ENCODE data around the gene EPN3.

EPN3 gene

GRCh38 chr17:50584116-50584515, 51.6 kb downstream of the EPN3 start:
- no peak overlapping the region for H3K4me3 ChIP-seq (replicated peaks in 1 of 2; ENCODE audit: low read depth in 2 of 2, low read length in 2 of 2)
- no peak for TF ChIP-seq CTCF (IDR thresholded peaks at IDR 0.05; ENCODE audit: low read depth, low read length)
- DNase-seq (ENCODE audit: low read depth in 2 of 2), result no peak

- no peak for DNase-seq (ENCODE audit: low read depth in 2 of 2)
- no peak overlapping the region for H3K4me3 ChIP-seq (replicated peaks in 1 of 2; ENCODE audit: low read depth in 2 of 2, low read length in 2 of 2)
- TF ChIP-seq CTCF (IDR thresholded peaks at IDR 0.05; ENCODE audit: low read depth, low read length), result no peak
Measured at GRCh38 chr17:50584749-50585148, 52.2 kb downstream of the EPN3 start.

GRCh38 chr17:50585346-50585745, 52.8 kb downstream of the EPN3 start:
- TF ChIP-seq CTCF (IDR thresholded peaks at IDR 0.05; ENCODE audit: low read depth, low read length), result no peak
- no peak for DNase-seq (ENCODE audit: low read depth in 2 of 2)
- no peak overlapping the region for H3K4me3 ChIP-seq (replicated peaks in 1 of 2; ENCODE audit: low read depth in 2 of 2, low read length in 2 of 2)

- TF ChIP-seq CTCF (IDR thresholded peaks at IDR 0.05; ENCODE audit: low read depth, low read length), result no peak
- no peak for DNase-seq (ENCODE audit: low read depth in 2 of 2)
- H3K4me3 ChIP-seq (replicated peaks in 1 of 2; ENCODE audit: low read depth in 2 of 2, low read length in 2 of 2), result no peak overlapping the region
Measured at GRCh38 chr17:50585891-50586290, 53.4 kb downstream of the EPN3 start.

- H3K4me3 ChIP-seq (replicated peaks in 1 of 2; ENCODE audit: low read depth in 2 of 2, low read length in 2 of 2), result no peak overlapping the region
- TF ChIP-seq CTCF (IDR thresholded peaks at IDR 0.05; ENCODE audit: low read depth, low read length), result no peak
- DNase-seq (ENCODE audit: low read depth in 2 of 2), result no peak
Measured at GRCh38 chr17:50586421-50587247, 54.1 kb downstream of the EPN3 start.

- no peak for TF ChIP-seq CTCF (IDR thresholded peaks at IDR 0.05; ENCODE audit: low read depth, low read length)
- no peak overlapping the region for H3K4me3 ChIP-seq (replicated peaks in 1 of 2; ENCODE audit: low read depth in 2 of 2, low read length in 2 of 2)
- DNase-seq (ENCODE audit: low read depth in 2 of 2), result no peak
Measured at GRCh38 chr17:50587571-50587970, 55.0 kb downstream of the EPN3 start.
